Measurements from ENCODE around the gene UNC5A. TPM values are rescaled to one million over a fixed set of nuclear protein-coding genes. Genes with fewer than 3 reads are reported as not detected.

The UNC5A gene
- total RNA-seq, 1 experiment from 2014 or later = 0.07 TPM

- intact Hi-C loops (cut with micrococcal nuclease) = no loop called here
- Histone ChIP-seq H3K27me3 (ENCODE audit: low read length) (no peaks in the 10 kb centered on the region), H3K27ac (ENCODE audit: low read length) (no peak overlapping the region), H2AFZ (ENCODE audit: low read length) (no peak overlapping the region), H3F3A (ENCODE audit: low read length, unreplicated experiment) (no peaks in the 10 kb centered on the region), H3K79me2 (ENCODE audit: low read length) (no peaks in the 10 kb centered on the region), H3K9me3 (ENCODE audit: low read length) (no peaks in the 10 kb centered on the region), H3K9me2 (replicated peaks; ENCODE audit: low read length) (no peaks in the 10 kb centered on the region), H3K36me3 (ENCODE audit: low read depth, low read length) (no peaks in the 10 kb centered on the region), H3K4me2 (ENCODE audit: low read length) (no peak overlapping the region), H3K4me1 (ENCODE audit: insufficient read depth, low read length) (no peaks in the 10 kb centered on the region), H4K20me1 (ENCODE audit: low read length) (no peaks in the 10 kb centered on the region), H3K9ac (ENCODE audit: low read length) (no peak overlapping the region), H3K4me3 (ENCODE audit: low read length) (no peak overlapping the region)
- ATAC-seq (no peak), DNase-seq (no peak)
- BruUV-seq (replicated peaks) = no TSS peak
- ChIA-PET CTCF (no interaction called here), POLR2A (ENCODE audit: unreplicated experiment) (no interaction called here)
- TF ChIP-seq CTCF (conservative IDR thresholded peaks at IDR 0.05; ENCODE audit: low read depth, low read length) = no peak
- no peak for TF ChIP-seq EZH2 (IDR thresholded peaks at IDR 0.05; ENCODE audit: low read length, unreplicated experiment)
- TF ChIP-seq EZH2phosphoT487 (IDR thresholded peaks at IDR 0.05; ENCODE audit: borderline replicate concordance, low read length) = no peak
Observed at GRCh38 chr5:176886336-176887251, 76.2 kb downstream of the UNC5A start.

- Histone ChIP-seq H3K9me3 (ENCODE audit: low read length) (no peaks in the 10 kb centered on the region), H3K9me2 (replicated peaks; ENCODE audit: low read length) (no peaks in the 10 kb centered on the region), H3K4me3 (ENCODE audit: low read length) (no peak overlapping the region), H3K4me2 (ENCODE audit: low read length) (no peak overlapping the region), H3K4me1 (ENCODE audit: insufficient read depth, low read length) (no peaks in the 10 kb centered on the region), H3K9ac (ENCODE audit: low read length) (no peak overlapping the region), H3F3A (ENCODE audit: low read length, unreplicated experiment) (no peaks in the 10 kb centered on the region), H3K79me2 (ENCODE audit: low read length) (no peaks in the 10 kb centered on the region), H3K27ac (ENCODE audit: low read length) (no peak overlapping the region), H2AFZ (ENCODE audit: low read length) (no peak overlapping the region), H3K36me3 (ENCODE audit: low read depth, low read length) (no peaks in the 10 kb centered on the region), H4K20me1 (ENCODE audit: low read length) (no peaks in the 10 kb centered on the region), H3K27me3 (ENCODE audit: low read length) (no peaks in the 10 kb centered on the region)
- CTCF ChIA-PET = no interaction called here
- no TSS peak for BruUV-seq (replicated peaks)
- TF ChIP-seq CTCF (conservative IDR thresholded peaks at IDR 0.05; ENCODE audit: low read depth, low read length) (no peak; the same call in 1 of the 2 replicates), EZH2 (IDR thresholded peaks at IDR 0.05; ENCODE audit: low read length, unreplicated experiment) (no peak), EZH2phosphoT487 (IDR thresholded peaks at IDR 0.05; ENCODE audit: borderline replicate concordance, low read length) (no peak)
- DNase-seq (no peak), ATAC-seq (no peak)
- intact Hi-C loops (cut with micrococcal nuclease) = no loop called here
- POLR2A ChIA-PET (ENCODE audit: unreplicated experiment) = no interaction called here
Observed at GRCh38 chr5:176887252-176887849, 77.0 kb downstream of the UNC5A start.

All from PC-3 (cell line).